GM23338 (cell line): Measurements from ENCODE around the gene TAF1A. TPM values are rescaled to one million over a fixed set of nuclear protein-coding genes. Genes with fewer than 3 reads are reported as not detected.

Experiments
- ATAC-seq: fragments of 200-7000 bp; cut with Tn5 transposase; 3 replicates; pipeline ENCODE4 v1.9.1; 2020
- DNase-seq: peaks from one replicate; pipeline ENCODE4 v3.0.0-alpha.2; 2015; ENCODE audit warnings: low spot score
- H2AFZ ChIP-seq: fragments of 200-600 bp; sonication (generic); 2 replicates; pipeline ENCODE4 v1.8.0; 2016; ENCODE audit warnings: antibody characterized with exemption, mild to moderate bottlenecking, moderate library complexity
- H3F3A ChIP-seq: fragments of 200-600 bp; sonication (generic); replicated peaks from 2 replicates; pipeline ENCODE4 v1.8.0; 2017; ENCODE audit warnings: antibody characterized with exemption, mixed run types, low read depth
- H3K27ac ChIP-seq: fragments of 200-600 bp; sonication (generic); 2 replicates; pipeline ENCODE4 v1.6.1; 2016; ENCODE audit warnings: low read depth
- H3K27me3 ChIP-seq: fragments of 200-600 bp; sonication (generic); 2 replicates; pipeline ENCODE4 v1.8.0; 2016; ENCODE audit warnings: mild to moderate bottlenecking, mixed run types, moderate library complexity; ENCODE audit not compliant: insufficient read depth
- H3K36me3 ChIP-seq: fragments of 200-600 bp; sonication (generic); 2 replicates; pipeline ENCODE4 v1.8.0; 2016; ENCODE audit warnings: mild to moderate bottlenecking; ENCODE audit not compliant: insufficient read depth
- H3K4me1 ChIP-seq: fragments of 200-600 bp; sonication (generic); 2 replicates; pipeline ENCODE4 v1.8.0; 2016; ENCODE audit warnings: mild to moderate bottlenecking, moderate library complexity; ENCODE audit not compliant: insufficient read depth
- H3K4me2 ChIP-seq: fragments of 200-600 bp; sonication (generic); 2 replicates; pipeline ENCODE4 v1.7.1; 2017; ENCODE audit warnings: mixed run types
- H3K4me3 ChIP-seq: fragments of 200-600 bp; sonication (generic); 2 replicates; pipeline ENCODE4 v1.6.1; 2016; ENCODE audit warnings: mixed run types
- H3K79me2 ChIP-seq: fragments of 200-600 bp; sonication (generic); replicated peaks from 2 replicates; pipeline ENCODE4 v1.8.0; 2017; ENCODE audit warnings: mild to moderate bottlenecking; ENCODE audit not compliant: insufficient read depth
- H3K9me2 ChIP-seq: fragments of 200-600 bp; sonication (generic); 2 replicates; pipeline ENCODE4 v1.8.0; 2017; ENCODE audit not compliant: insufficient read depth
- H4K20me1 ChIP-seq: fragments of 200-600 bp; sonication (generic); replicated peaks from 2 replicates; pipeline ENCODE4 v1.8.0; 2017; ENCODE audit warnings: mild to moderate bottlenecking; ENCODE audit not compliant: insufficient read depth
- H3K27ac Mint-ChIP-seq: 2 replicates; pipeline ENCODE4 v1.8.0; 2020; ENCODE audit warnings: inconsistent platforms, mild to moderate bottlenecking, moderate library complexity, mixed read lengths
- H3K27me3 Mint-ChIP-seq: 3 replicates; pipeline ENCODE4 v1.8.0; 2022; ENCODE audit warnings: low read depth, mild to moderate bottlenecking, moderate library complexity, mixed read lengths, inconsistent platforms; ENCODE audit not compliant: insufficient read depth, poor library complexity
- H3K36me3 Mint-ChIP-seq: 3 replicates; pipeline ENCODE4 v1.8.0; 2021; ENCODE audit warnings: low read depth, mild to moderate bottlenecking, inconsistent platforms, moderate library complexity, mixed read lengths
- H3K4me1 Mint-ChIP-seq: 3 replicates; pipeline ENCODE4 v1.8.0; 2020; ENCODE audit warnings: mild to moderate bottlenecking, inconsistent platforms, mixed read lengths
- H3K4me3 Mint-ChIP-seq: 3 replicates; pipeline ENCODE4 v1.8.0; 2021; ENCODE audit warnings: moderate library complexity, mild to moderate bottlenecking, inconsistent platforms, mixed read lengths
- H3K9me3 Mint-ChIP-seq: 3 replicates; pipeline ENCODE4 v1.8.0; 2020; ENCODE audit warnings: moderate library complexity, mild to moderate bottlenecking, inconsistent platforms, mixed read lengths
- CREB1 ChIP-seq: fragments of 250-450 bp; sonication (Bioruptor Pico); IDR thresholded peaks from 2 replicates; pipeline ENCODE4 v1.5.0; 2020; ENCODE audit warnings: low read depth, mild to moderate bottlenecking, moderate library complexity
- ETS1 ChIP-seq: IDR thresholded peaks from 2 replicates; pipeline ENCODE4 v1.6.1; 2016; ENCODE audit warnings: antibody characterized with exemption
- EZH2phosphoT487 ChIP-seq: fragments of 200-600 bp; sonication (generic); IDR thresholded peaks from one replicate; pipeline ENCODE4 v1.8.1; 2018; ENCODE audit warnings: antibody characterized with exemption; ENCODE audit not compliant: unreplicated experiment
- JUNB ChIP-seq: IDR thresholded peaks from one replicate; pipeline ENCODE4 v1.6.1; 2016; ENCODE audit warnings: antibody characterized with exemption; ENCODE audit not compliant: unreplicated experiment
- POLR2AphosphoS5 ChIP-seq: IDR thresholded peaks from 2 replicates; pipeline ENCODE4 v1.6.1; 2016; ENCODE audit warnings: antibody characterized with exemption, low read depth
- ZNF114 ChIP-seq: fragments of 250-450 bp; sonication (Bioruptor Pico); IDR thresholded peaks from 2 replicates; pipeline ENCODE4 v1.5.0; 2020; ENCODE audit warnings: mild to moderate bottlenecking, moderate library complexity
- ZNF462 ChIP-seq: fragments of 250-450 bp; sonication (Bioruptor Pico); IDR thresholded peaks from 2 replicates; pipeline ENCODE4 v1.5.0; 2020; ENCODE audit warnings: mild to moderate bottlenecking, moderate library complexity
- polyA plus RNA-seq: library from polyadenylated mRNA; unstranded; fragments of >200 nt; fragmentation: Nextera tagmentation; extraction: Ambion mirVana; gene quantifications from 2 replicates; pipeline ENCODE4 v1.2.1, GENCODE V29; 2016
- total RNA-seq: library from RNA; depleted of rRNA; stranded (reverse); fragments of >200 nt; shearing (Covaris generic); gene quantifications from 2 replicates; pipeline ENCODE4 v1.2.3, GENCODE V29; 2014
- TF ChIP-seq, protein P1 (sequence below): IDR thresholded peaks from one replicate; pipeline ENCODE4 v1.6.1; 2018; ENCODE audit warnings: antibody characterized with exemption; ENCODE audit not compliant: unreplicated experiment

Gene TAF1A
- total and polyA plus RNA-seq, 2 experiments from 2014 or later: 5.5 to 13.3 TPM

DNA sequence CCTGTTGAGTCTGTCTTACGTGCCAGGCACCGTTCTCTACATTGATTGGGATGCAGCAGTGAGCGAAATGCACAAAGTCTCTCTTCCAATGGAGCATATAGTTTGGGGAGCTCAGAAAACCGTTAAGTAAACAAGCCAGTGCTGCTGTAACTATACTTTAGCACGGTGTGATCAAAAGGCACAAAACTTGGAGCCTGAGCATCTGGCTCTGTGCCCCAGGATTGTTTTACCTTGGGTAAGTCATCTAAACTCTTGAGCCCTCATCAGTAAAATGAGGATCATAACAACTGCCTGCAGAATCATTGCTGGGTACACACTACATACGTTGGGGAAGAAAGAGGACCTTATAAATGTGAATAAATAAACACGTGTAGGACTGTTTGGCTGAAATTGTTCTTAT lies 43.6 kb downstream of the TAF1A start:
- Histone ChIP-seq H3K9me2 (no peaks in the 10 kb centered on the region), H3K27me3 (no peaks in the 10 kb centered on the region), H3K79me2 (no peaks in the 10 kb centered on the region), H2AFZ (peak overlapping the region; percentile 34; the same call in 1 of the 2 replicates), H4K20me1 (no peaks in the 10 kb centered on the region), H3K4me2 (no peak overlapping the region), H3F3A (no peaks in the 10 kb centered on the region), H3K36me3 (no peaks in the 10 kb centered on the region), H3K4me3 (no peak overlapping the region), H3K4me1 (peaks cover 3% of the 10 kb centered on the region; the same call in 1 of the 2 replicates), H3K27ac (no peak overlapping the region)
- Mint-ChIP-seq H3K9me3 (no peaks in the 10 kb centered on the region), H3K27me3 (peaks cover 4% of the 10 kb centered on the region), H3K27ac (no peak overlapping the region), H3K36me3 (no peaks in the 10 kb centered on the region; the same call in 2 of the 3 replicates), H3K4me1 (peaks cover 10% of the 10 kb centered on the region), H3K4me3 (no peak overlapping the region)
- DNase-seq: no peak
- no peak for TF ChIP-seq ZNF114 (CRISPR knock-in tag)
- no peak for TF ChIP-seq ZNF462
- TF ChIP-seq CREB1: no peak
- no peak for TF ChIP-seq EZH2phosphoT487
- TF ChIP-seq, protein P1, sequence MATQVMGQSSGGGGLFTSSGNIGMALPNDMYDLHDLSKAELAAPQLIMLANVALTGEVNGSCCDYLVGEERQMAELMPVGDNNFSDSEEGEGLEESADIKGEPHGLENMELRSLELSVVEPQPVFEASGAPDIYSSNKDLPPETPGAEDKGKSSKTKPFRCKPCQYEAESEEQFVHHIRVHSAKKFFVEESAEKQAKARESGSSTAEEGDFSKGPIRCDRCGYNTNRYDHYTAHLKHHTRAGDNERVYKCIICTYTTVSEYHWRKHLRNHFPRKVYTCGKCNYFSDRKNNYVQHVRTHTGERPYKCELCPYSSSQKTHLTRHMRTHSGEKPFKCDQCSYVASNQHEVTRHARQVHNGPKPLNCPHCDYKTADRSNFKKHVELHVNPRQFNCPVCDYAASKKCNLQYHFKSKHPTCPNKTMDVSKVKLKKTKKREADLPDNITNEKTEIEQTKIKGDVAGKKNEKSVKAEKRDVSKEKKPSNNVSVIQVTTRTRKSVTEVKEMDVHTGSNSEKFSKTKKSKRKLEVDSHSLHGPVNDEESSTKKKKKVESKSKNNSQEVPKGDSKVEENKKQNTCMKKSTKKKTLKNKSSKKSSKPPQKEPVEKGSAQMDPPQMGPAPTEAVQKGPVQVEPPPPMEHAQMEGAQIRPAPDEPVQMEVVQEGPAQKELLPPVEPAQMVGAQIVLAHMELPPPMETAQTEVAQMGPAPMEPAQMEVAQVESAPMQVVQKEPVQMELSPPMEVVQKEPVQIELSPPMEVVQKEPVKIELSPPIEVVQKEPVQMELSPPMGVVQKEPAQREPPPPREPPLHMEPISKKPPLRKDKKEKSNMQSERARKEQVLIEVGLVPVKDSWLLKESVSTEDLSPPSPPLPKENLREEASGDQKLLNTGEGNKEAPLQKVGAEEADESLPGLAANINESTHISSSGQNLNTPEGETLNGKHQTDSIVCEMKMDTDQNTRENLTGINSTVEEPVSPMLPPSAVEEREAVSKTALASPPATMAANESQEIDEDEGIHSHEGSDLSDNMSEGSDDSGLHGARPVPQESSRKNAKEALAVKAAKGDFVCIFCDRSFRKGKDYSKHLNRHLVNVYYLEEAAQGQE: no peak
- TF ChIP-seq JUNB: no peak
- no peak for TF ChIP-seq ETS1
- TF ChIP-seq POLR2AphosphoS5: no peak
- no peak for ATAC-seq
